ENCODE data around the gene BFSP1.

Gene BFSP1

GRCh38 chr20:17466641-17467040, 64.5 kb downstream of the BFSP1 start:
- WGBS (ENCODE audit: insufficient coverage, insufficient read length): no CpG with 5 or more reads among the region's 7 CpGs
- DNase-seq (ENCODE audit: low read depth, low spot score): no peak
- no peaks in the 10 kb centered on the region for H3K27me3 ChIP-seq (ENCODE audit: control insufficient read depth, insufficient read depth, low read length)

GRCh38 chr20:17465236-17465635, 65.9 kb downstream of the BFSP1 start:
- Histone ChIP-seq H3K4me3 (ENCODE audit: low read length) (no peak overlapping the region), H3K9me3 (ENCODE audit: control insufficient read depth, insufficient read depth, low read length) (no peaks in the 10 kb centered on the region), H3K27me3 (ENCODE audit: control insufficient read depth, insufficient read depth, low read length) (no peaks in the 10 kb centered on the region), H3K27ac (ENCODE audit: low read length) (no peak overlapping the region), H3K36me3 (ENCODE audit: control insufficient read depth, insufficient read depth, low read length) (no peaks in the 10 kb centered on the region; the same call in 1 of the 2 replicates), H3K4me1 (ENCODE audit: control insufficient read depth, insufficient read depth, low read length) (no peaks in the 10 kb centered on the region)
- no peak for DNase-seq (ENCODE audit: low read depth, low spot score)
- WGBS (ENCODE audit: insufficient coverage, insufficient read length): no CpG with 5 or more reads among the region's 10 CpGs

More at GRCh38 chr20:17466641-17467040, 64.5 kb downstream of the BFSP1 start:
- Histone ChIP-seq H3K36me3 (ENCODE audit: control insufficient read depth, insufficient read depth, low read length) (no peaks in the 10 kb centered on the region; the same call in 1 of the 2 replicates), H3K27ac (ENCODE audit: low read length) (no peak overlapping the region), H3K9me3 (ENCODE audit: control insufficient read depth, insufficient read depth, low read length) (no peaks in the 10 kb centered on the region), H3K4me1 (ENCODE audit: control insufficient read depth, insufficient read depth, low read length) (no peaks in the 10 kb centered on the region), H3K4me3 (ENCODE audit: low read length) (no peak overlapping the region)

DNA sequence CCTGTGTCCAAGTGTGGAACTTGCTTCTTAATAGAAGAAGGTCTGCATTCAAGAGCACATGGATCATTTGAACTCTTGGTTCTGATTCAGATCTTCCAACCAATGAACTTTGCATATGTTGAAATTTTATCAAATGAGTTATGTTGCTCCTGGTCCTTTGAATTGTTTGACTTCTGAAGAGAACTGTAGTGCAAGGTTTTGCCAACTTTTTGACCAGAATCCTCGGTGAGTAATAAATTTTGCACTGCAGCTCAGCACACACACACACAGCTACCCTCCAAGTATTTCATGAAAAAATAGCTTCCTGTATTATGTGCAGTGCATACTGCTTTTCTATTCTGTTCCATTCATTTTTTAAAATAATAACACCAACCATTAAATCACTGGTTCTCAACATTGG, 67.5 kb downstream of the BFSP1 start:
- Histone ChIP-seq H3K27me3 (ENCODE audit: control insufficient read depth, insufficient read depth, low read length) (no peaks in the 10 kb centered on the region), H3K4me1 (ENCODE audit: control insufficient read depth, insufficient read depth, low read length) (no peaks in the 10 kb centered on the region), H3K27ac (ENCODE audit: low read length) (no peak overlapping the region), H3K4me3 (ENCODE audit: low read length) (no peak overlapping the region), H3K36me3 (ENCODE audit: control insufficient read depth, insufficient read depth, low read length) (no peaks in the 10 kb centered on the region; the same call in 1 of the 2 replicates), H3K9me3 (ENCODE audit: control insufficient read depth, insufficient read depth, low read length) (no peaks in the 10 kb centered on the region)
- no CpG with 5 or more reads among the region's 1 CpG for WGBS (ENCODE audit: insufficient coverage, insufficient read length)
- no peak for DNase-seq (ENCODE audit: low read depth, low spot score)

GRCh38 chr20:17461941-17462340, 69.2 kb downstream of the BFSP1 start:
- no peaks in the 10 kb centered on the region for H3K4me1 ChIP-seq (ENCODE audit: control insufficient read depth, insufficient read depth, low read length)
- no peaks in the 10 kb centered on the region for H3K9me3 ChIP-seq (ENCODE audit: control insufficient read depth, insufficient read depth, low read length)
- DNase-seq (ENCODE audit: low read depth, low spot score): no peak
- WGBS (ENCODE audit: insufficient coverage, insufficient read length): no CpG with 5 or more reads among the region's 3 CpGs
- H3K27me3 ChIP-seq (ENCODE audit: control insufficient read depth, insufficient read depth, low read length): no peaks in the 10 kb centered on the region
- H3K36me3 ChIP-seq (ENCODE audit: control insufficient read depth, insufficient read depth, low read length): no peaks in the 10 kb centered on the region
- H3K27ac ChIP-seq (ENCODE audit: low read length): no peak overlapping the region
- no peak overlapping the region for H3K4me3 ChIP-seq (ENCODE audit: low read length)

GRCh38 chr20:17460119-17460518, 71.1 kb downstream of the BFSP1 start:
- DNase-seq (ENCODE audit: low read depth, low spot score): no peak
- Histone ChIP-seq H3K4me1 (ENCODE audit: control insufficient read depth, insufficient read depth, low read length) (no peaks in the 10 kb centered on the region), H3K27me3 (ENCODE audit: control insufficient read depth, insufficient read depth, low read length) (no peaks in the 10 kb centered on the region), H3K9me3 (ENCODE audit: control insufficient read depth, insufficient read depth, low read length) (no peaks in the 10 kb centered on the region), H3K36me3 (ENCODE audit: control insufficient read depth, insufficient read depth, low read length) (no peaks in the 10 kb centered on the region), H3K27ac (ENCODE audit: low read length) (no peak overlapping the region), H3K4me3 (ENCODE audit: low read length) (no peak overlapping the region)
- no CpG with 5 or more reads among the region's 2 CpGs for WGBS (ENCODE audit: insufficient coverage, insufficient read length)

GRCh38 chr20:17457588-17458190, 73.5 kb downstream of the BFSP1 start:
- DNase-seq (ENCODE audit: low read depth, low spot score): no peak
- H3K9me3 ChIP-seq (ENCODE audit: control insufficient read depth, insufficient read depth, low read length): no peaks in the 10 kb centered on the region
- no peak overlapping the region for H3K27ac ChIP-seq (ENCODE audit: low read length)
- no peak overlapping the region for H3K4me3 ChIP-seq (ENCODE audit: low read length)
- no peaks in the 10 kb centered on the region for H3K36me3 ChIP-seq (ENCODE audit: control insufficient read depth, insufficient read depth, low read length)
- H3K4me1 ChIP-seq (ENCODE audit: control insufficient read depth, insufficient read depth, low read length): no peaks in the 10 kb centered on the region
- no peaks in the 10 kb centered on the region for H3K27me3 ChIP-seq (ENCODE audit: control insufficient read depth, insufficient read depth, low read length)
- no CpG with 5 or more reads among the region's 6 CpGs for WGBS (ENCODE audit: insufficient coverage, insufficient read length)

DNA sequence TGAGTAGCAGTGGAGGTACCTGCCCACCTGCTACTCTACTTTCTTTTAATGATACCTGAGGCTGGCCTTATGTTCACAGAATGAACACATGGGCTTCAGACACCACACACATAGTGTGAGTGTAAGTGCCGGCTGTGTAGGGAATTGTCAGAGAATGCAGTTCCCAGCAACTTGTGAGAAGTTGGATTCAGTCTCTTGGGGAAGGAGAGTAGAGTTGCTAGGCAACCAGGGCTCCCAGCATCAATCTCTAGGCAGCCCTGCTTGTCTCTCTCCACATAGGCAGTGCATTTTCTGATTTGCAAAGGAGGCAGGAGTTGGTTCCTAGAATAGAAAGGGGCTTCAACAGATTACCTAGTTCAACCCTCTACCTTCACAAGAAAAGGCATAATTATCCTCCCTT, 74.1 kb downstream of the BFSP1 start:
- no peak for DNase-seq (ENCODE audit: low read depth, low spot score)
- H3K27ac ChIP-seq (ENCODE audit: low read length): no peak overlapping the region
- H3K36me3 ChIP-seq (ENCODE audit: control insufficient read depth, insufficient read depth, low read length): no peaks in the 10 kb centered on the region
- H3K9me3 ChIP-seq (ENCODE audit: control insufficient read depth, insufficient read depth, low read length): no peaks in the 10 kb centered on the region
- no CpG with 5 or more reads among the region's 1 CpG for WGBS (ENCODE audit: insufficient coverage, insufficient read length)
- no peaks in the 10 kb centered on the region for H3K4me1 ChIP-seq (ENCODE audit: control insufficient read depth, insufficient read depth, low read length)
- H3K4me3 ChIP-seq (ENCODE audit: low read length): no peak overlapping the region
- no peaks in the 10 kb centered on the region for H3K27me3 ChIP-seq (ENCODE audit: control insufficient read depth, insufficient read depth, low read length)

DNA sequence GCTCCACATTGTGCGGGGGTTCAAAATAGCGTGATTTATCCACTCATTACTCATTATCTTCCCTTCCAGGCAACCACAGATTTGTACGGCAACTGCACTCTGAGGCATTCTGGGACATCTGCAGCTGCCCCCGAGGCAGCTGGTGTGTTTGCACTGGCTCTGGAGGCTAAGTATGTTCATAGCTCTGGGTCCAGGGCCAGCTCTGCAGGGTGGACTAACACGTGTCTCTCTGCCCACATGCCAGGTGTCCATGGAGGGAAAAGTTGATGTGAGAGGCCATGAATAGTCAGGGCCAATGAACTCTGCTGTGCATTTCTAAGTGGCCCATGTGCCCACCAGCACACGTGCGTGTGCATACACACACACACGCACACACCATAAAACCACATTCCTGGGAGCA, 74.9 kb downstream of the BFSP1 start:
- Histone ChIP-seq H3K9me3 (ENCODE audit: control insufficient read depth, insufficient read depth, low read length) (no peaks in the 10 kb centered on the region), H3K27me3 (ENCODE audit: control insufficient read depth, insufficient read depth, low read length) (no peaks in the 10 kb centered on the region), H3K4me1 (ENCODE audit: control insufficient read depth, insufficient read depth, low read length) (no peaks in the 10 kb centered on the region), H3K36me3 (ENCODE audit: control insufficient read depth, insufficient read depth, low read length) (no peaks in the 10 kb centered on the region), H3K27ac (ENCODE audit: low read length) (no peak overlapping the region), H3K4me3 (ENCODE audit: low read length) (no peak overlapping the region)
- WGBS (ENCODE audit: insufficient coverage, insufficient read length): no CpG with 5 or more reads among the region's 8 CpGs
- no peak for DNase-seq (ENCODE audit: low read depth, low spot score)

DNA sequence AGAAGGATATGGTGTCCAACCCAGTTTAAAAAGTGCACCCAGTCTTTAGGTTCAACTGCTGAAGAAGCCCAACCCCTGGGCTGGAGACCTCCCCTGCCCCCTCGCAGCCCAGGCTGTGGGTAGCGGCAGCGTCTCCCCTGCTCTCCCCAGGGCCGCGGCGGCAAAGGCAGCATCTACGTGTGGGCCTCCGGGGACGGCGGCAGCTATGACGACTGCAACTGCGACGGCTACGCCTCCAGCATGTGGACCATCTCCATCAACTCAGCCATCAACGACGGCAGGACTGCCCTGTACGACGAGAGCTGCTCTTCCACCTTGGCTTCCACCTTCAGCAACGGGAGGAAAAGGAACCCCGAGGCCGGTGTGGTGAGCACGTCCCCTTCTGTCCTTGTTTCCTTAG, 77.6 kb downstream of the BFSP1 start:
- DNase-seq (ENCODE audit: low read depth, low spot score): no peak
- no peaks in the 10 kb centered on the region for H3K36me3 ChIP-seq (ENCODE audit: control insufficient read depth, insufficient read depth, low read length)
- no peak overlapping the region for H3K4me3 ChIP-seq (ENCODE audit: low read length)
- WGBS (ENCODE audit: insufficient coverage, insufficient read length): no CpG with 5 or more reads among the region's 22 CpGs
- no peak overlapping the region for H3K27ac ChIP-seq (ENCODE audit: low read length)
- no peaks in the 10 kb centered on the region for H3K4me1 ChIP-seq (ENCODE audit: control insufficient read depth, insufficient read depth, low read length)
- no peaks in the 10 kb centered on the region for H3K27me3 ChIP-seq (ENCODE audit: control insufficient read depth, insufficient read depth, low read length)
- no peaks in the 10 kb centered on the region for H3K9me3 ChIP-seq (ENCODE audit: control insufficient read depth, insufficient read depth, low read length)

- no peaks in the 10 kb centered on the region for H3K27me3 ChIP-seq (ENCODE audit: control insufficient read depth, insufficient read depth, low read length)
- H3K4me3 ChIP-seq (ENCODE audit: low read length): no peak overlapping the region
- no peaks in the 10 kb centered on the region for H3K36me3 ChIP-seq (ENCODE audit: control insufficient read depth, insufficient read depth, low read length)
- H3K27ac ChIP-seq (ENCODE audit: low read length): no peak overlapping the region
- H3K4me1 ChIP-seq (ENCODE audit: control insufficient read depth, insufficient read depth, low read length): no peaks in the 10 kb centered on the region
- H3K9me3 ChIP-seq (ENCODE audit: control insufficient read depth, insufficient read depth, low read length): no peaks in the 10 kb centered on the region
- no CpG with 5 or more reads among the region's 3 CpGs for WGBS (ENCODE audit: insufficient coverage, insufficient read length)
- DNase-seq (ENCODE audit: low read depth, low spot score): no peak
Observed at GRCh38 chr20:17452441-17452840, 78.7 kb downstream of the BFSP1 start.

DNA sequence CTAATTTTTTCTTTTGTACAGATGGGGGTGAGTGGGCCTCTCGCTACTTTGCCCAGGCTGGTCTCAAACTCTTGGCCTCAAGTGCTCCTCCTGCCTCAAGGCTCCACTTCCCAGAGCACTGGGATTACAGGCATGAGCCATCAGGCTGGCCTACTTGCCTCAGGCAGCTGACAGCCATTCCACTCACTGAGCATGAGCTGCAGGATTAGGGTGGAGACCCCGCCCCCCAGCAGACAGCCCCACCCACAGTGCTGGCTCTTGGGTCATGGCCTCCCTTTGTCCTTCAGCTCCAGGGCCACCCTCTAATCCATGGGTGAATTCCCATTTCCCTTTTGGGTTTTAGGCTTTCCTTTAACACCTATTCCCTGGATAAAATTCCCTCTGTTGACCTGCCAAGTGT, 82.1 kb downstream of the BFSP1 start:
- no peak overlapping the region for H3K4me3 ChIP-seq (ENCODE audit: low read length)
- H3K27ac ChIP-seq (ENCODE audit: low read length): no peak overlapping the region
- no CpG with 5 or more reads among the region's 2 CpGs for WGBS (ENCODE audit: insufficient coverage, insufficient read length)
- no peaks in the 10 kb centered on the region for H3K4me1 ChIP-seq (ENCODE audit: control insufficient read depth, insufficient read depth, low read length)
- H3K9me3 ChIP-seq (ENCODE audit: control insufficient read depth, insufficient read depth, low read length): no peaks in the 10 kb centered on the region
- H3K36me3 ChIP-seq (ENCODE audit: control insufficient read depth, insufficient read depth, low read length): no peaks in the 10 kb centered on the region
- DNase-seq (ENCODE audit: low read depth, low spot score): no peak
- no peaks in the 10 kb centered on the region for H3K27me3 ChIP-seq (ENCODE audit: control insufficient read depth, insufficient read depth, low read length)

All from iPS DF 6.9 (cell line).